ENCODE measurements around the gene SUMO2.
"Not testable (repeated sequence)": the region's sequence is repeated elsewhere in the genome, so short reads cannot be mapped to it uniquely, and the experiment has no call there.

The SUMO2 gene

GRCh38 chr17:75181110-75181509 lies 1.6 kb downstream of the SUMO2 start:
- no peak for DNase-seq

GRCh38 chr17:75178453-75178852 lies 4.3 kb downstream of the SUMO2 start:
- DNase-seq, result no peak

DNA sequence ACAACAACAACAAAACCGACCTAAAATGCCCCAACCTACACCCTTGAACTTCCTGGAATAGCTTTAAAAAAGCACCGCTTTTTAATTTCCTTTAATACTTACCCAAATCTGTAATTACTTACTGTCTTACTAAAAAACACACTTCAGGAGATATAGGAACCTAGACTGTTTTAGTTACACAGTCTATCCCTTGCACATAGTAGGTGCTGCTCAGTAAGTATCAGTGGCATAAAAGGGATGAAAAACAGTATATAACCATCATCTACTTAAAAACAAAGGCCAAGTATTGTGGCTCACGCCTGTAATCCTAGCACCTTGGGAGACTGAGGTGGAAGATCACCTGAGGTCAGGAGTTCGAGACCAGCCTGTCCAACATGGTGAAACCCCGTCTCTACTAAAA lies 6.1 kb downstream of the SUMO2 start:
- no peak for DNase-seq

GRCh38 chr17:75174996-75175395 lies 7.8 kb downstream of the SUMO2 start:
- DNase-seq, result no peak

- DNase-seq, result no peak
These were observed 9.2 kb downstream of the SUMO2 start for GRCh38 chr17:75173526-75173925.

GRCh38 chr17:75168998-75169397 lies 13.8 kb downstream of the SUMO2 start:
- DNase-seq, result no peak

- not testable (repeated sequence) for DNase-seq
These were observed 18.2 kb downstream of the SUMO2 start for GRCh38 chr17:75164606-75165005.

DNA sequence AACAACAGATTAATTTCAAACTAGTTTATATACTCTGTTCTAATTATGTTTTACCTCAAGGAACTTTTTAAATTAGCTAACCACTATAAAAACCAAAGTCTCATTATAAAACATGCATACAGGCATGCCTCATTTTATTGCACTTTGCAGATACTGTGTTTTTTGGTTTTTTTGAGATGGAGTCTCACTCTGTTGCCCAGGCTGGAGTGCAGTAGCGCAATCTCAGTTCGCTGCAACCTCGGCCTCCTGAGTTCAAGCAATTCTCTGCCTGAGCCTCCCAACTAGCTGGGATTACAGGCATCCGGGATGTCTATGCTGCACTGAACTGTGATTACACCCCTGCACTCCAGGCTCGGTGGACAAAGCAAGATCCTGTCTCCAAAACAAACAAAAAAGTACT lies 19.7 kb downstream of the SUMO2 start:
- no peak for DNase-seq

GRCh38 chr17:75160211-75160610 lies 22.5 kb downstream of the SUMO2 start:
- DNase-seq, result no peak

DNA sequence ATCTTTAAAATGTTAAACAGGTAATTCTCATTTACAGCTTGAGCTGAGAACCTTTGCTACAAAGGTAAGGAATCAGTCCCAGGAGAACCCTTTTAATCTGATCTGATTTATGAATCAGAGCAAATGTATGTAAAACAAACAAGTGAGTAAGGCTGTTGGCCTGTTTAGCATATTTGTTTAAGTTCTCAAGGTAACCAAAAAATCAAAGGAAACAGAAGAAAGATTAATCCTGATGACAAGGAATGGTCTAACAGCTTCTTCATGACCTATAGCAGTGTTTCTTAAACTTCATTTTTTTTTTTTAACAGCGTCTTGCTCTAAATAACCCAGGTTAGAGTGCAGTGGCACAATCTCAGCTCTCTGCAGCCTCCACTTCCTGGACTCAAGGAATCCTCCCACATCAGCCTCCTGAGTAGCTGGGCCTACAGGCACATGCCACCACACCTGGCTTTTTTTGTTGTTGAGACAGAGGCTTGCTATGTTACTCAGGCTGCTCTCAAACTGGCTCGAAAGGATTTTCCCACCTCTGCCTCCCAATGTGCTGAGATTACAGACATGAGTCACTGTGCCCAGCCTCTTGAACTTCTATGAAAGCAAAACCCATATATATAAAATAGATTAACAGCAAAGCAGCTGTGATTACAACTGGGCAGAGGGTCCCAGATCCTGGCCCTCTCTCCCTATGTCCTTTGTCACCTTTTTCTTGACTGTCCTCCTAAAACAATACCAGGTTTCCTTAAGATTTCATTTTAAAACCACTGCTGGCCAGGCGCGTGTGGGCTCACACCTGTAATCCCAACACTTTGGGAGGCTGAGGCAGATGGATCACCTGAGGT lies 23.3 kb downstream of the SUMO2 start:
- no peak for DNase-seq

- not testable (repeated sequence) for DNase-seq
These were observed 24.3 kb downstream of the SUMO2 start for GRCh38 chr17:75158480-75158879.

DNA sequence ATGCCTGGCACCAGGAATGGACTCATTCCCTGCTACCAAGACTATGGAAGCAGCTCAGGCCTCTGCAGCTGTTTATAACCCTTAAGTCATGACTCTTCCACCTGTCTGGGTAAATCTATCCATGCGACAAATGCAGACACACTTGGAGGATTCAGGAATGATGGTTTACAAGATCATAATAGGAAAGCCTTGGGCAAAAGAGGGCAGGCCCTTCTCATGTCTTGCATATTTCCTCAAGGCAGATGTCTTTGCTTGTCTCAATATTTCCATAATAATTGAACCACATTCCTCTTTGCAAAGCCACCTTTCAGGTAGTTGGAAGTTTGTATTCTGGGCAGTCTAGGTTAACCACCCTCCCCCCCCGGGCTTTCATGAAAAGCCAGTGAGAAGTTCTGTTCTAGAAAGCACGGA lies 27.6 kb downstream of the SUMO2 start:
- DNase-seq, result no peak

DNA sequence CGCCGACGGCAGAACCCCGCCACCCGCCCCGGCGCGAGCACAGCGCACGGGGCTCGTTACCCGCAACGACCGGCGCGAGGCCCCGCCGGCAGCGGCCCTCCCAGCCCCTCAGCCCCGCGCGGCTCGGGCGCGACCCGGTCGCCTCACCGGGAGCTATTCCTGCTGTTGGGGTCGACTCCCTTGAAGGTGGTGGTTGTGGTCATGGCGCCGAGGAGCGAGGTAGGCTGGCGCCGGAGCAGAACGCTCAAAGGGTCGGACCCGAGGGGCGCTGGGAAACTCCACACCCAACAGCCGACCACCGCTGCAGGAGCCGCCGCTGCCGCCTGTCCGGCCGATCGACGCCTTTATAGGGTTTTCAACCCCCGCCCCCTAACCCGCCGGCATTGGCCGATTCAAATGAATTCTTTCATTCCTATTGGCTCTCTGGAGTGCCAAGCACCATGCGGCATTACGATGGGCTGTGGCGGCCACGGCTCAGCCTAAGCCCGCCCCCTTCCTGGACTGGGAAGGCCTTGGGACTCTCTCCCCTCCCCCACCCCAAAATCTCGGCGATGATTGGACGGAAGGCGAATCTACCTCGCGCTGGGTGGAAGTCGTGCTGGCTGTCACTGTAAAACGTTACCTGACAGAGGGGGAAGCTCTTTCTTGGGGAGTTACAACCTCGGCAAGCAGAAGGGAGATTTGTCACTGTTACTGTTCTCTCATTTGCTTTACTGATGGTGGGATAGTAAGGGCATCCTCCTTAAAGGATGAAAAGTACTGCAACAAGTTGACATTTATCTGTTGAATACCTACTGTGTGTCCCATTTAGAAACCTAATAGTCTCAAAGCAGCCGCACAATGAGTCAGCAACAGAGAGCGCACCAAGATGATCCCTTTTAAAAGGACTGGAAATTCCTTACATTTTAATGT lies 28.3 kb downstream of the SUMO2 start, which contains the start of gene JPT1:
JPT1 (minus strand) TSS at position 318 of the 912 bp plus-strand sequence; CDS start at position 203, 115 bp downstream.
- DNase-seq, result peak; percentile 97

- no peak for DNase-seq
These were observed 29.0 kb downstream of the SUMO2 start for GRCh38 chr17:75153780-75154194.

- DNase-seq, result no peak
These were observed 29.6 kb downstream of the SUMO2 start for GRCh38 chr17:75152922-75153779.

DNA sequence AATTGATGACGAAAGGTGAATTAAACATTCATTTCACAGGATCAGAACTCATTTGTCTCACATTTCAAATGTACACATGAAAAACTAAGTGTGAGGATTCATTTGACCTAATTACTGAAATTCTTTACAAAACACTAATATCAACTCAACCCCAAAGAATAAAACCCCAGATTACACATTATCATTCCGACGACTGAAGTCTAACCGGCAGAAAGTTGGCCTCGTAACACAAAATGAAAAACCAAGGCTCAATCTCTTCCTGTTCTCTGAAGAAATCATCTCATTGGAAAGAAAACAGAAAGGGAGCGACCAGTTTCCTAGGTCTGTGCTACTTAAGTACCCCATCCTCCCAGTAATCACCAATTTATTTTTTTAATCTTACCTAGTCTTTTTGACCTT lies 30.2 kb downstream of the SUMO2 start:
- no peak for DNase-seq

DNA sequence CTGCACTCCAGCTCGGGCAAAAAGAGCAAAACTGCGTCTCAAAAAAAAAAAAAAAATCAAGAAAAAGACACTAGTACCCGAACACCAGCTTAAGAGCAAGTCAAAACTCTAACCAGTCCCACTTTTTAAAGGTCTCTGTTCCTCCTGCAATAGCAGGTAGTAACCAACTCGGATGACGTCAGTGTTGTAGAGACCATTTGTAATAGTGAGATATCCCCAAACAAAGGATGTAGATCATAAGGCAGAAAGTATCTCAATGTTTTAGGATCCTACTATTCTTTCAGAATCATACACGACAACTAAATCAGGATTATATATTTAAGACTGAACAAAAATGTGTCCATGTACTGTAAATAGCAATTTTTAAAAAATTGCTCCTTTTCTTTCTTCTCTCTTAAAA lies 30.8 kb downstream of the SUMO2 start:
- DNase-seq, result peak; percentile 48

- DNase-seq, result no peak
These were observed 34.7 kb downstream of the SUMO2 start for GRCh38 chr17:75147878-75148546.

DNA sequence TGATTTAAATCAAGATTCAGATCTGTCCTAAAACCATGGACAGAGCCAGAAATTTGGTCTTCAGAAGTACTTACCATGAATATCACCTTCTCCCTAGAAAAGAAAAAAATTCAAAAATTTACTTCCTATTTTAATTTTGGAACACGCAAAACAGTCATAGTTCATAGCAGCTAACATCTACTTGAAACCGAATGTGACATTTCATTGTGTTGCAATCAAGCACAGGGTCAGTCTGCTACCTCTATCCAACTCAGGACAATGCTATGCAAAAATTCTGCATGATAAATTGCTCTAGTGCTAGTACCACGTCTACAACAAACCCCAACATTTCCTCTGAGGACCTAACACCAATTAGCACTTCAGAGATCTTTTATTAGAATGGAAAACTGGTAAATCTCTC lies 36.2 kb downstream of the SUMO2 start:
- DNase-seq, result no peak

DNA sequence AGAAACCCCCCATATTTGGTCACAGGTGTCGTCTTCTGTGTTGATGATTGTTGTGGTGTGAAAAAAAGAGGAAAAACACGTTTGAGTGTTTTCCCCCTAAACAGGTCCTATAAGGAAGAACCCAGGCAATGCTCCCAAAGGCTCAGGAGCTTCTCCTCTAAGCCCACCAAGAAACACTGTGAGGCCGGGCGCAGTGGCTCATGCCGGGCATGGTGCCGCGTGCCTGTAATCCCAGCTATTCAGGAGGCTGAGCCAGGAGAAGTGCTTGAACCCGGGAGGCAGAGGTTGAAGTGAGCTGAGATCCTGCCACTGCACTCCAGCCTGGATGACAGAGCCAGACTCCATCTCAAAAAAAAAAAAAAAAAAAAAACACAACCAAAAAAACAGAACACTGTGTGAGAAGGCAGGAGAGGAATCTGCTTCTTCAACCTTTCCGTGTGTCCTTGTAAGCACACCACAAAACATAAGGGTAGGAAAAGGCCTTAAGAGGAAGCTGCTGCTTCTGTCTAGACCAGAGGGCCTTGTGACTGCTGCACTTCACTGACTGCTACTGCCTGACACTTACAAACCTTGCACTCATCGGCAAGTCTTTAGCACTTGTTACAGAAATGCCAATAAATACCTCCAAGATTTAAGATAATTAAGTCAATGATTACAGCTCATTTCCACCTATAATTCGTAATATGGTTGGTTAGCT lies 37.8 kb downstream of the SUMO2 start:
- no peak for DNase-seq

DNA sequence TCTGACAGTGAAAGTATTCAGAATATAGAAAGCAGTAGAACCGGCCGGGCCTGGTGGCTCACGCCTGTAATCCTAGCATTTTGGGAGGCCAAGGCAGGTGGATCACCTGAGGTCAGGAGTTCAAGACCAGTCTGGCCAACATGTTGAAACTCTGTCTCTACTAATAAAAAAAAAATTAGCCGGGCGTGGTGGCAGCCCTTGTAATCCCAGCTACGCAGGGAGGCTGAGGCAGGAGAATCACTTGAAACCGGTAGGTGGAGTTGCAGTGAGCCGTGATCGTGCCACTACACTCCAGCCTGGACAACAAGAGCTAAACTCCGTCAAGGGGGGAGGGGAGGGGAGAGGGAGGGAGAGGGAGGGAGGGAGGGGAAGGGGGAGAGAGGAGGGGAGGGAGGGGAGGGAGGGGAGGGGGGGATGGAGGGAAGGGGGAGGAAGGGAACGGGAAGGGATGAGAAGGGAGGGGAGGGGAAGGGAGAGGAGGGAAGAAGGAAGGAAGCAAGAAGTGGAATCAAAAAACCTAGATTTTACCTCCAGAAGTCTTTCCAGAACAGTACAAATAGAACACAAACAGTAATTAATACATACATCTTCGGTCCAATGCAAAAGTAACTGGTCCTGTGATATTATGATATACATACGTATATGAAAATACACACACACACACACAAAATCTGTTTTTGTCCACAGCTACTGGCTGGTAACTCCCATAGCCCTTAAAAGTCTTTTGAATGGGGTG lies 40.4 kb downstream of the SUMO2 start:
- no peak for DNase-seq

Measured in NCI-H2081 treated with DMSO at 0.1 percent for 48 hours (cell line).